Measurements from ENCODE around the gene SPAG16.

GRCh38 chr2:213723707-213724106 lies 439.4 kb downstream of the SPAG16 start:
- TF ChIP-seq CTCF (IDR thresholded peaks at IDR 0.05) (no peak), POLR2A (IDR thresholded peaks at IDR 0.05) (no peak)

Data from heart left ventricle (tissue), 13 donors.